HG03108 (cell line): ENCODE results near the gene RAET1L.
"Not testable (repeated sequence)": the region's sequence is repeated elsewhere in the genome, so short reads cannot be mapped to it uniquely, and the experiment has no call there.

Experiments
- ATAC-seq: cut with Tn5 transposase; IDR thresholded peaks from one replicate; pipeline ENCODE4 v1.9.1; 2021; ENCODE audit warnings: moderate library complexity; ENCODE audit not compliant: unreplicated experiment

The RAET1L gene

DNA sequence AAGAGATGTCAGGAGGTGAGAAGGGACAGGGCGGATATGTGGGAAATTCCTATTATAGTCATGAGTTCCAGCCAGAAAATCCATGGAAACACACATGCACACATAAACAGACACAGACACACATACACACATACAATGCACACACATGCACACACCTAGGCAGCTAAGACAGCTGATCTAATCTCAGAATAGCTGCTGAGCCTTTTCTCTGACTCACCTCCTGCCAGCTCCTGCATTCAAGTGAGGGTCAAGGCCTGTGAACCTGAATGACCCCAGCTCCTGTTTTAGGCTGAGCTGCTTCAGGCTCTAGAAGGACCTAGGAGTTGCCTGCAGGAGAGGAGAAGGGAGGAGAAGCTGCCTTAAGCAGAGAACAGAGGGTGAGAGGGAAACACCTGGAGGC, 21.6 kb upstream of the RAET1L start:
- ATAC-seq = no peak

DNA sequence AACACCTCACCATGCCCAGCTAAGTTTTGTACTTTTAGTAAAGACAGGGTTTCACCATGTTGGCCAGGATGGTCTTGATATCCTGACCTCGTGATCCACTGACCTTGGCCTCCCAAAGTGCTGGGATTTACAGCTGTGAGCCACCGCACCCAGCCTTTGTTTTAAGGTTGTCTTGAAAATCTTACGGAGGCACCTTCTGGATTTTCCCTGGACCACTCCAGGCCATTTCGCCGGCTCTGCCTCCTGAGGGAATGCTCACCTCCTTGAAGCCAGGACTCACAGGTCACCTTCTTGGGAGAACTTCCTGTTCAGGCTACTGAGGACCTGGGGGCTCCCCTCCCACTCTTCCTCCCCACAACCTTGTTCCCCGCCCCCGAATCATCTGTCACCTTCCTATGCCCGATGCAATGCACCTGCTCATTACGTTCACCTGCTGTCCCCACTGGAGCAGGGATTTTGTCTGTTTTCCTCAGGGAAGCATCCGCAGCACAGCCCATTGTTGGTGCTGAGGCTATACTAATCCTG, 19.4 kb upstream of the RAET1L start:
- no peak for ATAC-seq

DNA sequence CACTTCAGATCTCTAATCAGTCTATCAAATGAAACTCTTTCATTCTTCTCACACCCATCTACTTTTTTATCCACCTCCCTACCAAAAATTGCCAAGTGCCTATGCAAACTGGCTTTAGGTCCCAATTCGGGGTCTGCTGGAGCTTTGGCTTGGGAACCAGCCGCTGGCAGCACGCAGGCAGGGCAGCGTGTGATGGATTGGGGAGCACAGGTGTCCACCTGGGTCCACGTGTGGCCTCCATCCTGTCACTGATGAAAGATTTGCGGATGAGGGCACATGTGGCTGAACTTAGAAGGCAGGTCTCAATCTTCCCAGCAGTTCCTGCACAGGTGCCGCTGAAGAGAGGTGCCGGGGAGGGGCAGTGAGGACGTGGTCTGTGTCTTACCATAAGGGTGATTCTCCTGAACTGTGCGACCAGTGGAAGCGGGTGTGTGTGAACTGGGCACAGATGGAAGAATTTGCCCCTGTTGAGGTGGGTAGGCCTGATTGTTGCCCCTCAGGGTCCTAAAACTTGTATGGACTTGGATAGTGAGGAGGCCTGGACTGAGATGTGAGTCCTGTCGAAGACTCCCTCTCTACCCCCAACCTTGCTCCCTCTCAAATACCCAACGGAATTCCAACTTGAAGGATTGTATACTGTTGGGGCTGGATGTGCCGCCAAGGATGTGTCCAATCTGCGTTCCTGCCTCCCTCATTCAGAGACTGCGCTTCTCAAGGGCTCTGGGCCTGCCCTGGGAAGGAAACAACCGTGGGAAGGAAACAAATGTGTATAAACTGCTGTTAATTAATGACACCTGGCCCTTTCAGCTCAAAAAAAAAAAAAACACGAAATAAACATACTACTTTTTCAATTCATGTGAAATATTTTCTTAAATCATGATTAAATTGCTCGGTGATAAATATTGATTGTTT, 18.4 kb upstream of the RAET1L start:
- ATAC-seq = no peak

DNA sequence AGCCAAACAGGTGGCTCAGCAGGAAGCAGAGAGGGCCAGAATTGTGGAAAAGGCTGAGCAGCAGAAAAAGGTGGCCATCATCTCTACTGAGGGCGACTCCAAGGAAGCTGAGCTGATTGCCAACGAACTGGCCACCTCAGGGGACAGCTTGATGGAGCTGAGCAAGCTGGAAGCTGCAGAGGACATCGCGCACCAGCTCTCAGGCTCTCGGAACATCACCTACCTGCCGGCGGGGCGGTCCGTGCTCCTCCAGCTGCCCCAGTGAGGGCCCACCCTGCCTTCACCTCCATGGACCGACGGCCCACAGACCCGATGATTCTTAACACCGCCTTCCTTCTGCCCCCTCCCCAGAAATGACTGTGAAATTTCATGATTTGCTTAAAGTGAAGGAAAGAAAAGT, 17.8 kb upstream of the RAET1L start:
- no peak for ATAC-seq

DNA sequence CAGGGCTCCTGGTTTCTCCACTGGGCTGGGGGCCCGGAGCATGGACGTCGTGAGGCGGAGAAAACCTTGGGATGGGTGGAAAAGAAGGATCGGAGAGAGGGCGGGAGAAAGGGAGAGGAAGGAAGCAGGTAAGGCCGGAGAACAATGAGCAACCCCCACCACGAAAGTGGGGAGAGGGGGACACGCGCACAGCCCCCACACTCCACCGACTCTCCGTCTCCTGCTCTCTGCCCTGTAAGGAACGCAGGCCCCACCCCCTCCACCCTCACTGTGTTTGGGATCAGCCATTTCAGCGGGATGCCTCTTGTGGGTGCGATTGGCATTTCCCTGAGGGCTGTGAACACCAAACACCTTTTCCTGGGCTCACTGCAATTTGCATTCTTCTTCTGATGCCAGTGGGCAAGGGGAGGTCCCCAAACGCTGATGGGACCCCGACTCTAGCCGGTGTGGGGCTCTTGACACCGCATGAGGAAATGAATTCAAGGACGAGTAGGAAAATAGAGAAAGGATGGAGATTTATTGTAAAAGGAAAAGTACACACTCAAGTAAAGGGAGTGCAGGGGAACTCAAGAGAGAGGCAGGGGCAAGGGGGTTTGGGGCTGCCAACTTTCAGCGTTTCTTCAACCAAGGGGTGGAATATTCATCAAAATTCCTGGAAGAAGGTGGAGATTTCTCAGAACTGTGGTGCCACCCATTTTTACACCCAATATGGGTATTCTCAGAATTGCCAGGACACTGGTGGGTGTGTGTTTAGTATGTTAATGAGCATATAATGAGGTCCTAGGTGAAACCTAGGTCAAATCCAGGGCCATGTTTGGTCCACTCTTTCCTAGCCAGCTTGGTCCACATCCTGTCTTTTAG, 13.1 kb upstream of the RAET1L start:
- ATAC-seq = no peak

DNA sequence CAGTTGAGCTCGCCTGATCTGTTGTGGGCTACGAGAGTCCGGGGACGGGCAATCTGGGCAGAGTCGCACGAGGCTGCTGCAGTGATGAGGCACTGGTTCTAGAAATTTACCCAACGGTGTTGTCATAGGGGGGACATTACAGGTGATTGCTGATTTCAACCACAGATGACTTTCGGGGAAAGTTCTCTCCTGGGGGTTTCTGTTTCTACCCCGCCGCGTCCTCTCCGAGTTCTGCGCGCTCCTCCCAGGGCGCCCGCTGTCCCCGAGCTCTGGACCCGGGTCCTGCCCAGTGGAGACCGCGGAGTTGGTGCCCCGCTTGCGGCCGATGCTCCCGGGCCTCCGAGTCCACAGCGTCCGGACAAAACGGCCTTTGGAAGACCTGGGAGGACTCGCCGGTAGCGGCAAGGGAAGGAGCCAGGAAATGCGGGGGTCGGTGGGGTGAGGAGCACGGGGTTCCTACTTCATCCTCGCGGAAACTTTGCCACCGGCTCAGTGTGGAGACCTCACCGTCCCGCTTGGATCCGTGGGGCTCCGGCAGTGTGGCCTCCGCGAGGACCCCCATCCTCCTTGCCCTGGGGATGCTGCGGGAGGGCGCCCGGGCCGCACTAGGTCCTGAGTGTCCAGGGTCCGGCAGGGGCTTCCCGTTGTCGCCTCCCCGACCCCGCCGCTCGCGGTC, 12.3 kb upstream of the RAET1L start:
- no peak for ATAC-seq

DNA sequence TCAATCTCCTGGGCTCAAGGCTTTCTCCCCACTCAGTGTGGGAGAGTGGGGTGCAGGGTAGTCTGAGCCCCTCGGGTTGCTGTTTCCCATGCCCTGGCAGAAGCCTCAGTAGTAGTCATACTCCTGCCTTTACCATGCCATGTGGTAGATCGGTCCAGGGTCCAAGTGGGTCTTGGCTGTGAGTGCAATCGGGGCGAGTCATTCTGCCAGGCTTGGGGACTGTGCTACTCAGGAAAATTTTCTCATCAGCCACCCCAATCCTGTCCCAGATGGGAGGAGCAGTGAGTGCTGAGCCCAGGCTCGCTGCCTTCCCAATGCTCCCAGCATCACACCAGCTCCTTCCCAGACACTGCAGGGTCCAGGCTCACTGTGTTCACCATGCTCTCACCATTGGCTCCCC, 10.7 kb upstream of the RAET1L start:
- ATAC-seq = no peak

DNA sequence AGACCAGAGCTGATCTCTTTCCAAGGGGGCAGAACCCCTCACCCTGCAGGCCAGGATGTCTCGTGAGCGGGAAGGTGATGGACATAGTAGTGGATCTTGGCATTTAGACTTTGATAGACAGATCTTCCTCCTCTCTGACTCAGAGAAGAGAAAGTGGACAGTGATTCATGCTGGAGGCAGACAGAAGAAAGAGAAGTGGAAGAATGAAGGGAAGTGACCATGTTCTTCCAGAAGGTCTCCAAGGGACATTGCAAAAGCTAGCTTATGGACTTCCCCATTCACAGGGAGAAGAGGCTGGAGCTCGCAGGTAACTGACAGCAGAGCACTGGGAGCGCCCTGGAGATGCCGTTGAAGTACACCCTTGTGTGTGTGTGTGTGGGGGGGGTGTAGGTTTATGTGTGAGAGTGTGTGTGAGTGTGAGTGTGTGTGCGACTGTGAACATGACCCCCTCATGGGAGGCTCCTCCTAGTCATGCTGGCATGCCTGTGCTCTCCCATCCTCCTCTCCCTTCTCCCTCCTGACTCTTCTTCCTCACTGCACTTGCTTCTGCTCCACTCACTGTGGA, 8.0 kb upstream of the RAET1L start:
- ATAC-seq = no peak

DNA sequence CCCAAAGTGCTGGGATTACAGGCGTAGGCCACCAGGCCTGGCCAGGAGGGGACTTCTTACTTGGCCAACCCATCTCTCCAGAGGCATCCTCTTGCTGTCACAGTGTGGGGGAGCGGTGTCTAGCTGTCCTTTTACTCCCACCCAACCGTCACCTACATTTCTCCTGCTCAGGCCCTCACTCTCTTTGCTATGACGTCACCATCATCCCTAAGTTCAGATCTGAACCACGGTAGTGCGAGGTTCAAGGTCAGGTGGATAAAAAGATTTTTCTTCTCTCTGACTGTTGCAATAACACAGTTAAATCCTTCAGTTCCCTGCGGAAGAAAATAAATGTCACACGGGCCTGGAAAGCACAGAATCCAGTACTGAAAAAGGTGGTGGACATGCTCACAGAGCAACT, 7.3 kb upstream of the RAET1L start:
- no peak for ATAC-seq

DNA sequence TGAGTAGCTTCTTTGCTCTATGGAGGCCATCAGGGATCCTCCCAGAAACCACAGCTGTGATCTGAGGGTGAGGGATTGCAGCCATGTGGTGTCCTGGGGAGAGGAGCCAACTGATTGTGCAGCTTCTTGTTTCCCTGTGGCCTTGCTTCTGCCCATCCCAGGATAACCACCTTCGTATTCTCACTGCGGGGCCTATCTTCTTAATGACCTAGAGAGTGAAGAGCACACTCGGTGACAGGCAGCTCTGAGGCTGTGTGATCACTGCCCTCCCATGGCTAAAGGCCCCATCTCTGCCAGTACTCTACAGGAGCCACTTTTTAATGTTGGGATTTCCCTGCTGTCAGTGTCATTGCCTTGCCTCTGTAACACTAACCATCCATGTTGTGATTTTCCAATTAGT, 5.3 kb upstream of the RAET1L start:
- no peak for ATAC-seq

DNA sequence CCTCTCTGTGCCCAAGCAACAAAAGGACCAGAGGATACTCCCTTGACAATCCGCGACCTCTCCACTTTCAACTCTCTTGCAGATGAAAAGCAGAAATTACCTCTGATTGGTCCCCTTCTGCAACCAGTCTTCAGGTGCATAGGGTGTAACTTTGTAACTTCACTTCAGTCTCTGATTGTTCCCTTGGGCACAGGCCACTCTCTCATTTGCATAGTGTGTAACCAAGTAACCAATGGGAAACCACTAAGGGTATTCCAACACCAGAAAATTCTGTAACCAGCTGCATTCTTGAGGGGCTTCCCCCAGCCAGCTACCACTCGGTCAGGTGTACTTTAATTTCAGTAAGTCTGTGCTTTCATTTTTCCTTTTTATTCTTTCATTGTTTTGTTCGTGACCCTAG, 4.4 kb upstream of the RAET1L start:
- ATAC-seq = no peak

DNA sequence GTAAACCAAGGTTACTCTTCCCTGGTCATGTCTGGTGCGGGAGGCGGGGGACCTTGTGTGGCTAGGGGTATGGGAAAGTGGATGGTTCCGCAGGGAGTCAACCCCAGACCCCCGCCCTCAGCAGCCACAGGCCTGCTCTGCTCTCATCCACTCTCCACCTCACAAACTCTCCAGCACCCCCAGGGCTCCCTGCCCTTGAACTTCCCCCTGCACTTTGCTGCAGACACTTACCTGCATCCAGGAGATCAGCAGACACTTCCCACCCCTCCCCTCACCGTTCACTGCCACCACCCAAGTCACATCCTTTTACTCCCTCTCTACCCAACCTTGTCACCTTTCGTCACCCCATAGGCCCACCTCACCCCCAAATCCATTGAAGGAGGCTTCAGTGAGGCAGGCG, 3.9 kb upstream of the RAET1L start:
- ATAC-seq = no peak

DNA sequence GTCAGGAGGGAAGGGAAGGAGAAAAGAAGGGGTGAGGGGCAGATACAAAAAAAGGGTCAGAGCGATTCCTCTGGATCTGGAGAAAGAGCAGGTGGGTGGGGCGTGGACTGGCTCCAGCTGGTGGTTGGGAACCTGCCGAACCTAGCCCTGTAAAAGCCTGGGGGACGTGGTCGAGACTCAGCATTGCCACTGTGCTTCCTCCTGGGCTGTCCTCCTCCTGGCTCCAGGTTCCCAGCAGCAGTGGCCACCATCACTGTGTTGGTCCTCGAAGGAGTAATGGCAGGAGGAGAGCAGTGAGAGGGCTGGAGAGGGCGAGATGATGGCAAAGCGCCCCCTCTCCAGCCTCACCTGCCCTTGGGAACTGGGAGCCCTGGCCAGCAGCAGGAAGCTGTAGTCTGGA, 3.5 kb upstream of the RAET1L start:
- no peak for ATAC-seq

DNA sequence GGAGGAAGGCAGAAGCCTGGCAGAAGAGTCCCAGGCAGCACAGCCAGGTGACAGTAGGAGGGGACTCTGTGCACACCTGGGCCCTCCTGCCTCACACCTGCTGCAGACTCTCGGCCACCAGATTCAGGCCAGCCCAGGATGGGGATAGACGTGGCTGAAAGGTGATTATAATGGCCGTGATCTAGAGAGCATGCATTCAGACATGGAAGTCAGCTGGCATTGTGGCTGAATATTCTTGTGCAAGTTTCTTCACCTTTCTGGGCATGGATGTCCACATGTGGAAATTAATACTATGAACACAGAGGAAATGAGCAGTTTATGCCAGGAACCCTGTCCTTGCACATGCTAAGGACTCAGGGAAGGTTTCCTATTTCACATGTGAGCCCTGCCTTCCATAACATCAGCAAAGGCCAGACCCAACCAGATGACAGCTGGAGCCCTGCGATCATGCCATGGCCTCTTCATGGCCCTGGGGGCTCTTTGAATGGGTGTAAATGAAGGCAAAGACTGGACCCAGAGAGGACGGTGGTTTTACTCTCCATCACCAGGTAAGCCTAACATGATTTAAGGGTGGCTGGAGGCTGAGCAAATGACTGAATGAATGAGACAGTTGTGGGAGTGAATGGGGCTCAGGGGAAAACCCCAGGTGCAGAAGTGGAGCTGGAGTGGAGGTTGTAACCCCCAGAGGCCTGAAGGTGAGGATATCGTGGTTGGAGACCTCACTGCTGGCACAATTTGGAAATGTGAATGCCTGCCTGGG, 2.7 kb upstream of the RAET1L start:
- ATAC-seq = no peak

DNA sequence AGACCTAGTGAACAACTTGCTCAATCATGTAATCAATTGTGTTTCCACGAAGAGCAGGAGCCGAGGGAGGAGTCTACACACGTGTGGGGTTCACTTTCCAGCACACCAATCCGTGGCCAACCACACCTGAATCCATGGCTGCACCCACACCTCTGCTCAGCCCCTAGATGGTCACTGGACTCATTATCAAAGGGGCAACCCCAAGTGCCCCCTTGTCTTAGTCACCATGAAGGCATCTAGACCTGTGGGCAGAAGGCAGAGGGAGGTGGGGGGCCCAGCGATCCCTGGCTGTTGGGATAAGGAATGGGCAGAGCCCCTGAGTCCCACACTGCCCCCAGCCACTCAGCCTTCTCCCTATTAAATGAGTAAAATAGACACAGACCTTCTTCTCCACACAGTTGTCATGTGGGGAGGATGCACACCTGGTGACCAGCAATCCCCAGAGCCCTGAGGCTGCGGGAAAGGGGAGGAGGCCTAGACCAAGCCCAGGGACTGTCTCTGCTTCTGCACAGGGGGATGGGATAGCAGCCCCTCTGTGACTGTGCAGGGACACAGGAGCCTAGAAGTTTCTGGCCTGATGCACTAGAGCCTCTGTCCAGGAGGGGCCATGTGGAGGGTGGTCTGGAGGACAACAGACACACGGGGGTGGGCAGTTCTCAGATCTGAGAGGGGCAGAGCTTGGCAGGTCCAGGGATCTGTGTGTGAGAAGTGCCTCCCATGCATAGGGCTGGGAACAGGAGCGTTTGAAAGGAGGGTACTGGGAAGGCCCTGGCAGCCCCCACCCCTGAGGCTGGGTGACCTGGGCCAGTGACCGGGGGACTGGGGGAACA, 1.9 kb upstream of the RAET1L start:
- no peak for ATAC-seq

DNA sequence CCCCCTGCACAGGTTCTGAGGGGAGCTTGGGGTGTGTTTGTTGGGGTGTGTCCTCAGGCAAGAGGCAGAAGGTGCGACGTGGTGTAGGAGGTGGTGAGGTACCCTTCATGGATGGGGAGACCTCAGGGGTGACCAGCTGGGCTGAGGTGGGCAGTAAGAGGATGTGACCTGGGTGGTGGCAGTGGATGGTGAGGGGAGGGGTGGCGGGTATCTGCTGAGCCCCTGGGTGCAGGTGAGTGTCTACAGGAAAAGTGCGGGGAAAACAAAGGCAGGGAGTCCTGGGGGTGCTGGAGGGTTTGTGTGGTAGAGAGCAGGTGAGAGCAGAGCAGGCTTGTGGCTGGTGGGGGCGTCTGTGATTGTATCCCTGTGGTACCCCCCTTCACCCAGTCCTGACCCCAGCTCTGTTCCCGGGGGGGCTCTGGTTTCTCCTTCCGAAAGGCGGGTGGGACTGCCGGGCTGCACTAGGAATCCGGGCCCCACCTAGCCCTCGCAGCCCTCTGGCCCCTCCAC, 631 bp downstream of the RAET1L start:
- no peak for ATAC-seq

DNA sequence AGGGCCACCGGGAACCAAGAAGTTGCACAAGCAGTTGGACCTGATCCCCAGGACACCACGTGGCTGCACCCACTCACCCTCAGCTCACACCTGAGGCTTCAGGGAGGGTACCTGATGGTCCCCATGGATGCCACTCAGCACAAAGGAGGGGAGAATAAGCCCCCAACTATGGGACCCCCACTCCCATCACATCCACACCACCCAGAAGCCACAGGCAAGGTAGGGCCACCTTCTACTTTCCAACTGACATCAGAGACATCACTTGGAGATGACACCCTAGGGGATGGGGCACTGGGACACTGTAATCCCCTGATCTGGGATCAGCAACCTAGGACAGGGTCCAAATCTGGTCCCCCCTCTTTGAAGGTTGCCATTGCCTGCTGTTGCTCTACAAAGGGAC, 1.3 kb downstream of the RAET1L start:
- not testable (repeated sequence) for ATAC-seq

DNA sequence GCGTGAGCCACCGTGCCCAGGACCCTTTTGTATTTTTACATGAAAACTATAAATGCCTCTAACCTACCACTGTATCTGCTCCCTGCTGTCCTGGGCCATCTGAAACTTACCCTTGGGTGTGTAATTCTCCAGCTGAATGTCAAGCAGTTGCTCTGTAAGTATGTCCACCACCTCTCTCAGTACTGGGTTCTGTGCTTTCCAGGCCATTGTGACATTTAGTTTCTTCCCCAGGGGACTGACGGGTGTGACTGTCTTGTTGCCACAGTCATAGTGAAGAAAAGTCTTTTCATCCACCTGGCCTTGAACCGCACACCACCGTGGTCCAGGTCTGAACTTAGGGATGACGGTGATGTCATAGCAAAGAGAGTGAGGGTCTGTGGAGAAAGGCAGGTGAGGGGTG, 3.5 kb downstream of the RAET1L start:
- ATAC-seq = not testable (repeated sequence)
